H1 (cell line): Measurements from ENCODE around the gene VAPB. TPM values are rescaled to one million over a fixed set of nuclear protein-coding genes. Genes with fewer than 3 reads are reported as not detected.

Experiments used
- CTCF ChIA-PET: fragments of 300-600 bp; sonication (Branson Sonifier 250); formaldehyde crosslinking; loops from one replicate; lab custom pipeline; 2021; ENCODE audit not compliant: partially characterized antibody; lab: Charles Lee
- POLR2A ChIA-PET: fragments of 300-600 bp; sonication (Branson Sonifier 250); formaldehyde crosslinking; loops from one replicate; lab custom pipeline; 2021; ENCODE audit warnings: inconsistent platforms; ENCODE audit not compliant: partially characterized antibody; lab: Charles Lee
- DNase-seq, 2 experiments: peaks; one replicate each; pipeline versions ENCODE4 v3.0.0 to v3.0.0-alpha.2; 2010 to 2022; ENCODE audit warnings: low spot score in 2 of 2, low read depth in 1 of 2, mixed read lengths in 1 of 2
- FAIRE-seq: peaks from 2 replicates; lab custom pipeline; 2011; peaks lifted over from hg19 to GRCh38; lab: Jason Lieb, UNC
- H2AFZ ChIP-seq: 2 replicates; pipeline ENCODE4 v1.8.1; 2012; ENCODE audit warnings: low read length, inconsistent platforms
- H2AK5ac ChIP-seq: 2 replicates; pipeline ENCODE4 v1.6.1; 2013; ENCODE audit warnings: low read depth, low read length
- H2BK120ac ChIP-seq: replicated peaks from 2 replicates; pipeline ENCODE3; 2013; ENCODE audit warnings: low read depth, low read length, inconsistent platforms
- H2BK12ac ChIP-seq: 2 replicates; pipeline ENCODE4 v1.6.1; 2013; ENCODE audit warnings: low read depth, low read length
- H2BK15ac ChIP-seq: 2 replicates; pipeline ENCODE4 v1.6.1; 2013; ENCODE audit warnings: low read length
- H2BK20ac ChIP-seq: 2 replicates; pipeline ENCODE4 v1.6.1; 2013; ENCODE audit warnings: low read length
- H2BK5ac ChIP-seq: 2 replicates; pipeline ENCODE4 v1.6.1; 2013; ENCODE audit warnings: low read depth, low read length
- H3K14ac ChIP-seq: 2 replicates; pipeline ENCODE4 v1.6.1; 2013; ENCODE audit warnings: inconsistent platforms; ENCODE audit not compliant: insufficient read length
- H3K18ac ChIP-seq: 2 replicates; pipeline ENCODE4 v1.6.1; 2013; ENCODE audit warnings: low read length; ENCODE audit errors: extremely low read depth
- H3K23ac ChIP-seq: 2 replicates; pipeline ENCODE4 v1.6.1; 2013; ENCODE audit warnings: inconsistent platforms; ENCODE audit not compliant: insufficient read length
- H3K23me2 ChIP-seq: 2 replicates; pipeline ENCODE4 v1.6.1; 2013; ENCODE audit warnings: low read depth, low read length
- H3K27ac ChIP-seq: 2 replicates; pipeline ENCODE4 v1.6.1; 2011; ENCODE audit warnings: low read depth, low read length, inconsistent platforms
- H3K27me3 ChIP-seq, 4 experiments: replicated peaks in 1 of 4; 1 replicate in 1 of 4; 2 replicates in 3 of 4; pipeline versions ENCODE4 v1.6.1 to v1.8.1; 2011 to 2013; ENCODE audit warnings: low read length in 3 of 4, mild to moderate bottlenecking in 3 of 4, inconsistent platforms in 2 of 4, mixed read lengths in 2 of 4, moderate library complexity in 1 of 4; ENCODE audit not compliant: control insufficient read depth in 3 of 4, insufficient read depth in 3 of 4; ENCODE audit errors: extremely low read depth in 1 of 4
- H3K36me3 ChIP-seq, 4 experiments: 2 replicates each; pipeline versions ENCODE4 v1.6.1 to v1.8.1; 2011 to 2013; ENCODE audit warnings: mild to moderate bottlenecking in 4 of 4, low read length in 3 of 4, moderate library complexity in 2 of 4, control low read depth in 1 of 4, inconsistent platforms in 1 of 4; ENCODE audit not compliant: insufficient read depth in 4 of 4, control insufficient read depth in 2 of 4
- H3K4ac ChIP-seq: replicated peaks from 2 replicates; pipeline ENCODE3; 2013; ENCODE audit warnings: low read length, low read depth, mixed read lengths, inconsistent platforms; ENCODE audit not compliant: insufficient read length
- H3K4me1 ChIP-seq, 4 experiments: replicated peaks in 1 of 4; 1 replicate in 1 of 4; 2 replicates in 3 of 4; pipeline versions ENCODE4 v1.6.1 to v1.8.1; 2011 to 2013; ENCODE audit warnings: low read length in 3 of 4, inconsistent platforms in 2 of 4, mixed read lengths in 1 of 4; ENCODE audit not compliant: insufficient read depth in 4 of 4, control insufficient read depth in 3 of 4
- H3K4me2 ChIP-seq, 2 experiments: 2 replicates each; pipeline versions ENCODE4 v1.6.1 to v1.8.1; 2011 to 2013; ENCODE audit warnings: low read depth in 2 of 2, low read length in 2 of 2, control low read depth in 1 of 2, inconsistent platforms in 1 of 2, mild to moderate bottlenecking in 1 of 2; ENCODE audit not compliant: insufficient read depth in 1 of 2
- H3K4me3 ChIP-seq, 4 experiments: fragments of 200-600, 300-600 bp in 1 of 4; sonication (generic), shearing (Covaris generic), sonication (Bioruptor Twin) in 1 of 4; 2 replicates each; pipeline versions ENCODE4 v1.5.1 to v1.8.1; 2011 to 2016; ENCODE audit warnings: low read length in 4 of 4, low read depth in 3 of 4, control low read depth in 2 of 4, inconsistent platforms in 2 of 4, mild to moderate bottlenecking in 2 of 4, mixed read lengths in 1 of 4, moderate library complexity in 1 of 4; ENCODE audit not compliant: insufficient read depth in 2 of 4; ENCODE audit errors: extremely low read depth in 1 of 4
- H3K56ac ChIP-seq: replicated peaks from 2 replicates; pipeline ENCODE3; 2013; ENCODE audit warnings: low read depth, mild to moderate bottlenecking, mixed read lengths, low read length, inconsistent platforms; ENCODE audit not compliant: insufficient read length
- H3K79me1 ChIP-seq: 2 replicates; pipeline ENCODE4 v1.6.1; 2013; ENCODE audit warnings: low read depth, low read length, control low read depth
- H3K79me2 ChIP-seq, 2 experiments: 2 replicates each; pipeline versions ENCODE4 v1.6.1 to v1.8.1; 2012 to 2013; ENCODE audit warnings: low read length in 2 of 2, mild to moderate bottlenecking in 2 of 2, inconsistent platforms in 1 of 2; ENCODE audit not compliant: insufficient read depth in 2 of 2, control insufficient read depth in 1 of 2
- H3K9ac ChIP-seq, 4 experiments: replicated peaks in 1 of 4; 1 replicate in 1 of 4; 2 replicates in 3 of 4; pipeline versions ENCODE4 v1.6.1 to v1.8.1; 2011 to 2013; ENCODE audit warnings: low read depth in 3 of 4, low read length in 3 of 4, control low read depth in 2 of 4, mild to moderate bottlenecking in 2 of 4, moderate library complexity in 2 of 4, inconsistent platforms in 1 of 4; ENCODE audit errors: extremely low read depth in 1 of 4
- H3K9me3 ChIP-seq, 2 experiments: 2 replicates each; pipeline versions ENCODE4 v1.6.1 to v1.8.1; 2012 to 2013; ENCODE audit warnings: mild to moderate bottlenecking in 2 of 2, moderate library complexity in 2 of 2, control low read depth in 1 of 2, inconsistent platforms in 1 of 2, low read depth in 1 of 2, low read length in 1 of 2, mixed read lengths in 1 of 2; ENCODE audit not compliant: insufficient read depth in 2 of 2
- H4K20me1 ChIP-seq, 2 experiments: replicated peaks in 1 of 2; 2 replicates each; pipeline versions ENCODE3 to v1.8.1; 2011 to 2013; ENCODE audit warnings: inconsistent platforms in 2 of 2, low read length in 2 of 2, mild to moderate bottlenecking in 1 of 2; ENCODE audit not compliant: insufficient read depth in 2 of 2, control insufficient read depth in 1 of 2
- H4K5ac ChIP-seq: 2 replicates; pipeline ENCODE4 v1.6.1; 2013; ENCODE audit warnings: low read length, low read depth, mixed read lengths, inconsistent platforms; ENCODE audit not compliant: insufficient read length
- H4K8ac ChIP-seq: 2 replicates; pipeline ENCODE4 v1.8.0; 2013; ENCODE audit warnings: mild to moderate bottlenecking, moderate library complexity, low read length, inconsistent platforms; ENCODE audit not compliant: insufficient read depth; ENCODE audit errors: extremely low read depth
- H4K91ac ChIP-seq: replicated peaks from 2 replicates; pipeline ENCODE3; 2013; ENCODE audit warnings: low read length, mixed read lengths, inconsistent platforms; ENCODE audit not compliant: insufficient read length
- ATF2 ChIP-seq: IDR thresholded peaks from 2 replicates; pipeline ENCODE4 v1.6.1; 2012; ENCODE audit warnings: low read length, inconsistent platforms
- GTF2F1 ChIP-seq: IDR thresholded peaks from 2 replicates; pipeline ENCODE4 v1.6.1; 2012; ENCODE audit warnings: low read depth, low read length, improper control_type of control experiment, borderline replicate concordance
- KDM1A ChIP-seq: fragments of 200-600, 300-600 bp; sonication (generic); IDR thresholded peaks from 2 replicates; pipeline ENCODE4 v1.7.1; 2016; ENCODE audit warnings: mild to moderate bottlenecking, low read length, borderline replicate concordance
- NANOG ChIP-seq: IDR thresholded peaks from 2 replicates; pipeline ENCODE4 v1.6.1; 2011; ENCODE audit warnings: low read length, low read depth, mild to moderate bottlenecking, inconsistent platforms; ENCODE audit not compliant: insufficient read depth, poor library complexity, severe bottlenecking
- PHF8 ChIP-seq: fragments of 200-600 bp; sonication (generic); conservative IDR thresholded peaks from 2 replicates; pipeline ENCODE4 v1.7.1; 2012; ENCODE audit warnings: low read depth, mild to moderate bottlenecking, inconsistent platforms, low read length, moderate library complexity
- RAD21 ChIP-seq, 2 experiments: IDR thresholded peaks in 1 of 2; conservative IDR thresholded peaks in 1 of 2; 2 replicates each; pipeline ENCODE4 v1.6.1; 2011; ENCODE audit warnings: low read depth in 2 of 2, low read length in 2 of 2, improper control_type of control experiment in 1 of 2, inconsistent platforms in 1 of 2, mild to moderate bottlenecking in 1 of 2, moderate library complexity in 1 of 2
- RXRA ChIP-seq: IDR thresholded peaks from 2 replicates; pipeline ENCODE4 v1.6.1; 2011; ENCODE audit warnings: low read depth, mild to moderate bottlenecking, low read length, moderate library complexity; ENCODE audit not compliant: insufficient read depth
- SAP30 ChIP-seq: fragments of 300-600 bp; sonication (generic); IDR thresholded peaks from 2 replicates; pipeline ENCODE4 v1.7.1; 2012; ENCODE audit warnings: low read length, moderate library complexity, mild to moderate bottlenecking, inconsistent platforms; ENCODE audit not compliant: insufficient read depth, insufficient replicate concordance
- TCF12 ChIP-seq: IDR thresholded peaks from 2 replicates; pipeline ENCODE4 v1.6.1; 2011; ENCODE audit warnings: low read depth, mild to moderate bottlenecking, low read length
- WGBS, 2 experiments: shearing (Covaris generic) in 1 of 2; methylation state at CpG; one replicate each; pipeline versions ENCODE4 v1.1.6 to v1.1.7; 2013 to 2015; ENCODE audit warnings: low lambda C conversion rate in 2 of 2, mixed read lengths in 2 of 2, inconsistent platforms in 1 of 2, low coverage in 1 of 2, missing lambda C conversion rate in 1 of 2; ENCODE audit not compliant: insufficient replicate concordance in 2 of 2, insufficient coverage in 1 of 2, insufficient read length in 1 of 2; ENCODE audit errors: extremely low coverage in 1 of 2, missing lambda C conversion rate in 1 of 2; 5-methylcytosine and 5-hydroxymethylcytosine counted together
- polyA plus RNA-seq, 7 experiments: library from polyadenylated mRNA; depleted of rRNA in 3 of 7; stranded (reverse) in 5 of 7; unstranded in 2 of 7; fragments of >200 nt in 5 of 7; fragments of 200-250 nt in 2 of 7; gene quantifications; 1 replicate in 5 of 7; 2 replicates in 1 of 7; 4 replicates in 1 of 7; pipeline versions ENCODE4 v1.2.1 to v1.2.3, GENCODE V29; 2011 to 2013; ENCODE audit warnings: missing spikeins in 2 of 7, mixed read lengths in 2 of 7
- total RNA-seq: library from RNA; stranded (reverse); fragmentation: NEBNext Ultra II Directional; extraction: Animal tissue kit (Norgen Biotek cat#: 25700); gene quantifications from 2 replicates; pipeline ENCODE4 v1.2.1, GENCODE V29; 2021

Gene VAPB
- total and polyA plus RNA-seq, 2 of the 8 experiments (the other 6 are each of a cell fraction or from before 2014, with no cell fraction given) = 24.4 to 62.8 TPM

GRCh38 chr20:58495623-58496428 lies 106.8 kb downstream of the VAPB start:
- 90% methylated on average over 12 of the region's 15 CpGs; no CpG with 5 or more reads in 1 of the 2 experiments for WGBS, 2 experiments
- TF ChIP-seq NANOG = no peak
- TF ChIP-seq GTF2F1 = no peak
- TF ChIP-seq TCF12 = no peak
- no peak for TF ChIP-seq PHF8
- no peak for TF ChIP-seq RXRA
- TF ChIP-seq KDM1A = no peak
- no peak for TF ChIP-seq ATF2
- no peak for TF ChIP-seq RAD21 (IDR thresholded peaks at IDR 0.05 in 1 of 2, conservative IDR thresholded peaks at IDR 0.05 in 1 of 2; ENCODE audit: low read depth in 2 of 2, low read length in 2 of 2)
- no peak for TF ChIP-seq SAP30

More at GRCh38 chr20:58495623-58496428, 106.8 kb downstream of the VAPB start:
- Histone ChIP-seq H3K4me1 (no peaks in the 10 kb centered on the region), H3K4me2 (no peak overlapping the region), H4K20me1 (peaks cover 0 to 5% of the 10 kb centered on the region in 2 experiments), H4K91ac (no peak overlapping the region), H3K27me3 (no peaks in the 10 kb centered on the region; a peak in 1 of 7 replicates), H3K18ac (no peak overlapping the region), H3K14ac (no peak overlapping the region), H2BK120ac (no peak overlapping the region), H2BK5ac (no peak overlapping the region), H3K23me2 (peaks cover 3% of the 10 kb centered on the region), H3K79me2 (peaks cover 0 to 5% of the 10 kb centered on the region in 2 experiments; a peak in 2 of 4 replicates), H2BK15ac (no peak overlapping the region), H2BK12ac (no peak overlapping the region), H2AFZ (no peak overlapping the region), H3K4ac (no peak overlapping the region), H4K8ac (no peak overlapping the region), H2BK20ac (no peak overlapping the region), H3K27ac (no peak overlapping the region), H4K5ac (no peak overlapping the region), H3K9me3 (peaks cover 0 to 3% of the 10 kb centered on the region in 2 experiments; a peak in 1 of 4 replicates), H3K79me1 (no peaks in the 10 kb centered on the region), H3K9ac (no peak overlapping the region), H3K4me3 (no peak overlapping the region), H3K23ac (no peak overlapping the region), H2AK5ac (no peak overlapping the region), H3K36me3 (peaks cover 0 to 4% (median 0%) of the 10 kb centered on the region in 4 experiments; a peak in 1 of 8 replicates), H3K56ac (no peak overlapping the region)
- ChIA-PET POLR2A (no interaction called here), CTCF (interaction anchor here (0.9 to 1.1 kb wide), 2 partner anchors 10 to 116 kb away, joined by 3 read pairs; no protein-coding TSS in a partner anchor)
- FAIRE-seq (no peak), DNase-seq (no peak)
